Measurements from ENCODE around the gene SLC29A3.
"Not testable (repeated sequence)": the region's sequence is repeated elsewhere in the genome, so short reads cannot be mapped to it uniquely, and the experiment has no call there.

Gene SLC29A3

GRCh38 chr10:71284544-71285179 lies 34.4 kb upstream of the SLC29A3 start:
- DNase-seq = no peak

GRCh38 chr10:71285180-71285545 lies 33.9 kb upstream of the SLC29A3 start:
- DNase-seq = peak in 1 of 2 donors; percentile 6

- no peak for DNase-seq
These were observed 33.1 kb upstream of the SLC29A3 start for GRCh38 chr10:71285986-71286385.

- no peak for DNase-seq
These were observed 32.4 kb upstream of the SLC29A3 start for GRCh38 chr10:71286521-71287294.

- no peak for DNase-seq
These were observed 31.6 kb upstream of the SLC29A3 start for GRCh38 chr10:71287456-71287855.

- DNase-seq = no peak
These were observed 30.6 kb upstream of the SLC29A3 start for GRCh38 chr10:71288461-71288860.

GRCh38 chr10:71289421-71290130 lies 29.5 kb upstream of the SLC29A3 start:
- no peak for DNase-seq

- DNase-seq = no peak
These were observed 28.7 kb upstream of the SLC29A3 start for GRCh38 chr10:71290331-71290730.

- no peak for DNase-seq
These were observed 28.1 kb upstream of the SLC29A3 start for GRCh38 chr10:71290806-71291527.

GRCh38 chr10:71291528-71291900 lies 27.5 kb upstream of the SLC29A3 start:
- DNase-seq = no peak

- DNase-seq = no peak
These were observed 26.2 kb upstream of the SLC29A3 start for GRCh38 chr10:71292624-71293445.

GRCh38 chr10:71293446-71294084 lies 25.5 kb upstream of the SLC29A3 start:
- no peak for DNase-seq

- no peak for DNase-seq
These were observed 24.9 kb upstream of the SLC29A3 start for GRCh38 chr10:71294091-71294561.

- no peak for DNase-seq
These were observed 24.2 kb upstream of the SLC29A3 start for GRCh38 chr10:71294856-71295255.

GRCh38 chr10:71295641-71296040 lies 23.4 kb upstream of the SLC29A3 start:
- no peak for DNase-seq

GRCh38 chr10:71296086-71296485 lies 23.0 kb upstream of the SLC29A3 start:
- DNase-seq = no peak

- DNase-seq = not testable (repeated sequence)
These were observed 22.2 kb upstream of the SLC29A3 start for GRCh38 chr10:71296811-71297210.

GRCh38 chr10:71297343-71297742 lies 21.7 kb upstream of the SLC29A3 start:
- no peak for DNase-seq

- no peak for DNase-seq
These were observed 19.8 kb upstream of the SLC29A3 start for GRCh38 chr10:71299071-71299785.

GRCh38 chr10:71300555-71301370 lies 18.3 kb upstream of the SLC29A3 start:
- DNase-seq = no peak
